Measurements from ENCODE around the gene ASCC2. TPM values are rescaled to one million over a fixed set of nuclear protein-coding genes. Genes with fewer than 3 reads are reported as not detected.

The ASCC2 gene
- total RNA-seq, 2 experiments from 2014 or later: 55.3 to 58.5 TPM

DNA sequence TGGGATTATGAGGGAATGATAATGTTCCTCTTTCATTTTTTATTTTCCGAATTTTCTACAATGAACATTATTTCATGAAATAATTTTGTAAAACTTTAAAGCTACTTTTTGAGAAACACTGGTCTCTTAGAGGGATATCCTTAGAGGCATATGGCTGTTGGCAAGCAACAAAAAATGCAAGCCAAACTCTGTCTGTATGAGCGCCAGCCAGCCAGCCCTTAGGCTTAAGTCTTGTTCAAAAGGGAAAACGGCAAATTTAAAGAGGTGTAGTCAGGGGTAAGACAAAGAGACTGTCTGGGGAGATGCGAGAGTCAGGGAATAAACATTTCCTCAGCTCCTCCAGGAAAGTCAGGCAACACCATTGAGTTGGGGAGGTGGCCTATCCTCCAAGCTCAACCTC lies 22.5 kb downstream of the ASCC2 start:
- Mint-ChIP-seq H3K27me3 (no peaks in the 10 kb centered on the region), H3K4me1 (ENCODE audit: low read depth) (no peaks in the 10 kb centered on the region), H3K9me3 (no peaks in the 10 kb centered on the region), H3K4me3 (no peak overlapping the region), H3K27ac (no peak overlapping the region), H3K36me3 (ENCODE audit: low read depth) (peaks cover 44% of the 10 kb centered on the region)
- no peak for DNase-seq
- intact Hi-C loops (cut with micrococcal nuclease): loop anchor here (10.0 kb wide), 1 partner anchor 199 kb away; no protein-coding TSS in a partner anchor
- ChIA-PET POLR2A (interaction anchor here (0.6 to 1.0 kb wide), 3 partner anchors 152 to 273 kb away, joined by 3 to 4 read pairs (median 4); no protein-coding TSS in a partner anchor), CTCF (interaction anchor here (0.6 kb wide), 1 partner anchor 189 kb away, joined by 3 read pairs; no protein-coding TSS in a partner anchor)
- TF ChIP-seq, protein P1, sequence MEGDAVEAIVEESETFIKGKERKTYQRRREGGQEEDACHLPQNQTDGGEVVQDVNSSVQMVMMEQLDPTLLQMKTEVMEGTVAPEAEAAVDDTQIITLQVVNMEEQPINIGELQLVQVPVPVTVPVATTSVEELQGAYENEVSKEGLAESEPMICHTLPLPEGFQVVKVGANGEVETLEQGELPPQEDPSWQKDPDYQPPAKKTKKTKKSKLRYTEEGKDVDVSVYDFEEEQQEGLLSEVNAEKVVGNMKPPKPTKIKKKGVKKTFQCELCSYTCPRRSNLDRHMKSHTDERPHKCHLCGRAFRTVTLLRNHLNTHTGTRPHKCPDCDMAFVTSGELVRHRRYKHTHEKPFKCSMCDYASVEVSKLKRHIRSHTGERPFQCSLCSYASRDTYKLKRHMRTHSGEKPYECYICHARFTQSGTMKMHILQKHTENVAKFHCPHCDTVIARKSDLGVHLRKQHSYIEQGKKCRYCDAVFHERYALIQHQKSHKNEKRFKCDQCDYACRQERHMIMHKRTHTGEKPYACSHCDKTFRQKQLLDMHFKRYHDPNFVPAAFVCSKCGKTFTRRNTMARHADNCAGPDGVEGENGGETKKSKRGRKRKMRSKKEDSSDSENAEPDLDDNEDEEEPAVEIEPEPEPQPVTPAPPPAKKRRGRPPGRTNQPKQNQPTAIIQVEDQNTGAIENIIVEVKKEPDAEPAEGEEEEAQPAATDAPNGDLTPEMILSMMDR (IDR thresholded peaks at IDR 0.05): no peak
- ATAC-seq: no peak

GRCh38 chr22:29814003-29814402 lies 24.1 kb downstream of the ASCC2 start:
- no peak overlapping the region for H3K4me3 Mint-ChIP-seq
- ATAC-seq (no peak), DNase-seq (no peak)
- no peaks in the 10 kb centered on the region for H3K27me3 Mint-ChIP-seq
- TF ChIP-seq, protein P1 (IDR thresholded peaks at IDR 0.05): no peak
- H3K9me3 Mint-ChIP-seq: no peaks in the 10 kb centered on the region
- H3K4me1 Mint-ChIP-seq (ENCODE audit: low read depth): no peaks in the 10 kb centered on the region
- peaks cover 45% of the 10 kb centered on the region for H3K36me3 Mint-ChIP-seq (ENCODE audit: low read depth)
- H3K27ac Mint-ChIP-seq: no peak overlapping the region
- POLR2A ChIA-PET: interaction anchor here (0.6 to 1.2 kb wide), 2 partner anchors 15 to 82 kb away, joined by 3 to 4 read pairs; no protein-coding TSS in a partner anchor
- CTCF ChIA-PET: interaction anchor here (0.9 kb wide), 1 partner anchor 12 kb away, joined by 3 read pairs; no protein-coding TSS in a partner anchor
- intact Hi-C loops (cut with micrococcal nuclease): loop anchor here (10.0 kb wide), 1 partner anchor 201 kb away; no protein-coding TSS in a partner anchor

DNA sequence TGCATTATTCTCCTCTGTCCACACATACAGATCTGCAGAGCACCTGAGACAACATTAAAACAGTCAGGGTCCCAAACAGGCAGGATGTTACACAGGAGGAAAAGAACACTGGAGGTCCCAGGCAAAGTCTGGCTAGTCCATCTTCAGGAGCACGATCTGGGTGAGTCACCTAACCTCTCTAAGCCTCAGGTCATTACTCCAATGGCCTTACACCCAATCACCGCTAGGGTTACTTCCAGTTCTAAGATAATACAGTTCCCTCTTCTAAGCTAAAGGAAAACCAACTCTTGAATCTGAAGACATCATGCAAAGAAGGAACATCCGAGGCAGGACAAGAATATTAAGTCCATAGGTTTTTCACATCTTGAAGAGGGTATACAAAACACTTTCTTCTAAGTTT lies 24.5 kb downstream of the ASCC2 start:
- Mint-ChIP-seq H3K4me3 (no peak overlapping the region), H3K36me3 (ENCODE audit: low read depth) (peaks cover 41% of the 10 kb centered on the region), H3K4me1 (ENCODE audit: low read depth) (no peaks in the 10 kb centered on the region), H3K27ac (no peak overlapping the region), H3K27me3 (no peaks in the 10 kb centered on the region), H3K9me3 (no peaks in the 10 kb centered on the region)
- CTCF ChIA-PET: interaction anchor here (0.9 kb wide), 1 partner anchor 13 kb away, joined by 3 read pairs; no protein-coding TSS in a partner anchor
- no peak for DNase-seq
- intact Hi-C loops (cut with micrococcal nuclease): loop anchor here (10.0 kb wide), 1 partner anchor 201 kb away; no protein-coding TSS in a partner anchor
- POLR2A ChIA-PET: interaction anchor here (1.2 kb wide), 1 partner anchor 16 kb away, joined by 4 read pairs; no protein-coding TSS in a partner anchor
- TF ChIP-seq, protein P1 (IDR thresholded peaks at IDR 0.05): no peak
- no peak for ATAC-seq

DNA sequence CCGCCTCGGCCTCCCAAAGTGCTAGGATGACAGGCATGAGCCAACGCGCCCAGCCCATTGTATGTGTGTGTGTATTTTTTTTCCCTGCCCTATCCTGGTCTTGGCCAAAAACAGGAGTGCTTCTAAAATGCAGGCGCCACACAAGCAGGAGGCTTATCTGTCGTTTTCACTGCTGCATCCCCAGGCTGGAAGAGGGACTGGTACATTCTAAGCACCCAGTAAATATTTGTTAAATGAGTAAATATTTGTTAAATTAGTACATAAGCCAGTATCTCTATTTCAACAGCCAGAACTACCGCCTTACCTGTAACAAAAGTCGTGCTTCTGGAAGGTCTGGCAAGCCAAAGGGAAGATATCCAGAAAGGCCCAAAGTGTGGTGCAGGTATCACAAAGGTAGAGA lies 24.9 kb downstream of the ASCC2 start:
- no peaks in the 10 kb centered on the region for H3K9me3 Mint-ChIP-seq
- H3K4me1 Mint-ChIP-seq (ENCODE audit: low read depth): no peaks in the 10 kb centered on the region
- H3K4me3 Mint-ChIP-seq: no peak overlapping the region
- no peak overlapping the region for H3K27ac Mint-ChIP-seq
- H3K36me3 Mint-ChIP-seq (ENCODE audit: low read depth): peaks cover 41% of the 10 kb centered on the region
- TF ChIP-seq, protein P1 (IDR thresholded peaks at IDR 0.05): no peak
- intact Hi-C loops (cut with micrococcal nuclease): loop anchor here (10.0 kb wide), 1 partner anchor 202 kb away; no protein-coding TSS in a partner anchor
- ATAC-seq (no peak), DNase-seq (no peak)
- POLR2A ChIA-PET: no interaction called here
- CTCF ChIA-PET: no interaction called here
- H3K27me3 Mint-ChIP-seq: no peaks in the 10 kb centered on the region

GRCh38 chr22:29811377-29811776 lies 26.7 kb downstream of the ASCC2 start:
- TF ChIP-seq, protein P1 (IDR thresholded peaks at IDR 0.05): no peak
- DNase-seq (no peak), ATAC-seq (no peak)
- H3K27ac Mint-ChIP-seq: no peak overlapping the region
- peaks cover 44% of the 10 kb centered on the region for H3K36me3 Mint-ChIP-seq (ENCODE audit: low read depth)
- POLR2A ChIA-PET: no interaction called here
- H3K9me3 Mint-ChIP-seq: no peaks in the 10 kb centered on the region
- CTCF ChIA-PET: interaction anchor here (1.1 to 1.2 kb wide), 2 partner anchors 186 to 193 kb away, joined by 3 read pairs; no protein-coding TSS in a partner anchor
- intact Hi-C loops (cut with micrococcal nuclease): loop anchor here (10.0 kb wide), 1 partner anchor 203 kb away; no protein-coding TSS in a partner anchor
- H3K4me3 Mint-ChIP-seq: no peak overlapping the region
- no peaks in the 10 kb centered on the region for H3K4me1 Mint-ChIP-seq (ENCODE audit: low read depth)
- no peaks in the 10 kb centered on the region for H3K27me3 Mint-ChIP-seq

Data from activated CD8-positive, alpha-beta T cell treated with anti-CD3 and anti-CD28 coated beads for 36 hours (primary cell).